Testis (tissue), 3 donors: ENCODE data around the gene FAM241B. TPM values are rescaled to one million over a fixed set of nuclear protein-coding genes. Genes with fewer than 3 reads are reported as not detected.

Experiments
- DNase-seq: peaks from one replicate; pipeline ENCODE4 v3.0.0-alpha.2; 2019
- H3K27ac ChIP-seq, 2 donors: fragments of 200-600 bp; sonication (generic); one replicate each; pipeline ENCODE4 v1.5.1; 2019
- H3K27me3 ChIP-seq: fragments of 200-600 bp; sonication (generic); one replicate; pipeline ENCODE4 v1.5.1; 2019
- H3K36me3 ChIP-seq: fragments of 200-600 bp; sonication (generic); one replicate; pipeline ENCODE4 v1.5.1; 2017; ENCODE audit warnings: low read depth; ENCODE audit errors: missing control alignments
- H3K4me1 ChIP-seq: fragments of 200-600 bp; sonication (generic); one replicate; pipeline ENCODE4 v1.5.1; 2019
- H3K4me3 ChIP-seq, 2 donors: fragments of 200-600 bp; sonication (generic); one replicate each; pipeline ENCODE4 v1.5.1; 2017 to 2019
- H3K9me3 ChIP-seq: fragments of 200-600 bp; sonication (generic); one replicate; pipeline ENCODE4 v1.5.1; 2017
- POLR2A ChIP-seq: fragments of 450-650 bp; IDR thresholded peaks from one replicate; pipeline ENCODE4 v1.6.1; 2017; ENCODE audit warnings: antibody characterized with exemption, mild to moderate bottlenecking, moderate library complexity
- WGBS, 2 donors: methylation state at CpG; one replicate each; pipeline ENCODE4 v1.1.5; 2018; 5-methylcytosine and 5-hydroxymethylcytosine counted together
- intact Hi-C: fragments of 100-400 bp; cut with DNase I; formaldehyde crosslinking; loops from one replicate; pipeline ENCODE4 v1.15.1; 2023; ENCODE audit warnings: low total_unique reads
- polyA plus RNA-seq: library from polyadenylated mRNA; stranded (reverse); fragments of 350-450 nt; fragmentation: Illumina TruSeq; extraction: RNeasy Lipid Tissue Mini Kit (QIAGEN cat#74804); gene quantifications from one replicate; pipeline ENCODE4 v1.2.3, GENCODE V29; 2014; ENCODE audit warnings: low read depth, low replicate concordance; ENCODE audit not compliant: insufficient read depth
- total RNA-seq, 2 donors: library from RNA; depleted of rRNA; stranded (reverse); fragments of >200 nt; gene quantifications; one replicate each; pipeline ENCODE4 v1.2.3, GENCODE V29; 2016
- TF ChIP-seq, protein P1 (sequence below), 3 experiments: fragments of 450-650 bp in 2 of 3; fragments of 200-600 bp in 1 of 3; sonication (generic) in 1 of 3; IDR thresholded peaks; one replicate each; pipeline ENCODE4 v1.5.1; 2016 to 2019; ENCODE audit warnings: antibody characterized with exemption in 3 of 3, mild to moderate bottlenecking in 2 of 3, moderate library complexity in 1 of 3

FAM241B gene
- total and polyA plus RNA-seq, 3 donors from 2014 or later, result 11.6 to 22.8 (median 17.6) TPM

DNA sequence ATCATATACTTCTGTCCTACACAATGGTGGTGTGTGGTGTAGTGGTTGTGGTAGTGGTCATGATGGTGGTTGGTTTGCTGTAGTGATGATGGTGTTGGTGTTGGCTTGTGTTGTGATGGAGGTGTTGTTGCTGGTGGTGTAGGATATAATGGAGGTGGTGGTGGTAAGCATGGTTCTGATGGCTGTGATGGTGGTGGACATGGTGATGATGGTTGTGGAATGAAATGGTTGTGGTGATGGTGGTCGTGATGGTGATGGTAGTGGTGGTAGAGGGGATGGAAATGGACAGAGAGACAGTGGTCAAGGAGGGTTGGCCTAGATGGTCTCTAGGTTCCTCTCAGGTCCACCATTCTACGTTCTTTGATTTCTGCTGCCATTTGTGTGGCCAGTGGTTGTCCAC lies 44.7 kb downstream of the FAM241B start:
- no peak for DNase-seq
- H3K27me3 ChIP-seq, result no peaks in the 10 kb centered on the region
- H3K36me3 ChIP-seq, result no peaks in the 10 kb centered on the region
- intact Hi-C loops, result no loop called here
- H3K27ac ChIP-seq, result no peak overlapping the region
- TF ChIP-seq, protein P1, sequence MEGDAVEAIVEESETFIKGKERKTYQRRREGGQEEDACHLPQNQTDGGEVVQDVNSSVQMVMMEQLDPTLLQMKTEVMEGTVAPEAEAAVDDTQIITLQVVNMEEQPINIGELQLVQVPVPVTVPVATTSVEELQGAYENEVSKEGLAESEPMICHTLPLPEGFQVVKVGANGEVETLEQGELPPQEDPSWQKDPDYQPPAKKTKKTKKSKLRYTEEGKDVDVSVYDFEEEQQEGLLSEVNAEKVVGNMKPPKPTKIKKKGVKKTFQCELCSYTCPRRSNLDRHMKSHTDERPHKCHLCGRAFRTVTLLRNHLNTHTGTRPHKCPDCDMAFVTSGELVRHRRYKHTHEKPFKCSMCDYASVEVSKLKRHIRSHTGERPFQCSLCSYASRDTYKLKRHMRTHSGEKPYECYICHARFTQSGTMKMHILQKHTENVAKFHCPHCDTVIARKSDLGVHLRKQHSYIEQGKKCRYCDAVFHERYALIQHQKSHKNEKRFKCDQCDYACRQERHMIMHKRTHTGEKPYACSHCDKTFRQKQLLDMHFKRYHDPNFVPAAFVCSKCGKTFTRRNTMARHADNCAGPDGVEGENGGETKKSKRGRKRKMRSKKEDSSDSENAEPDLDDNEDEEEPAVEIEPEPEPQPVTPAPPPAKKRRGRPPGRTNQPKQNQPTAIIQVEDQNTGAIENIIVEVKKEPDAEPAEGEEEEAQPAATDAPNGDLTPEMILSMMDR (IDR thresholded peaks at IDR 0.05), result no peak
- TF ChIP-seq POLR2A, result no peak
- 87 to 91% methylated on average over 2 of the region's 2 CpGs for WGBS, 2 donors
- no peaks in the 10 kb centered on the region for H3K4me1 ChIP-seq
- no peaks in the 10 kb centered on the region for H3K9me3 ChIP-seq
- H3K4me3 ChIP-seq, result no peak overlapping the region

DNA sequence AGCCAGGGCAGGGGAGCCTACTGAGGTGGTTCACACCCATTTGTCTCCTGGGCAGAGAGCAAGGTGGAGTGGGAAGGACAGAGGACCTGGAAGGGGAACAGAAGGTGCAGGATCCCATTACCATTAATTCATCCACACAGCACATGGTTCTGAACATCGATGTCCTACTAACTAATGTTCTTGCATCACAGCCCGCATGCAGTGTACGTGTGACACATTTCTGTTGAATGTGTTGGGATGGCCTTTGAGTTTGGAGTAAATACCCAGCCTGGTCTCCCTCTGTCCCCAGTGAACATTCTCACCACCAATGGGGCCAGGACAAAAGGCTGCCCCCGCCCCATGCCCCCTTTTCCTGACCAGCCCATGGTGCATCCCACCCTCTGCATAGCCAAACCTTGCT lies 46.3 kb downstream of the FAM241B start:
- H3K9me3 ChIP-seq, result no peaks in the 10 kb centered on the region
- intact Hi-C loops, result no loop called here
- H3K27ac ChIP-seq, result no peak overlapping the region
- H3K4me3 ChIP-seq, result no peak overlapping the region
- H3K27me3 ChIP-seq, result no peaks in the 10 kb centered on the region
- whole genome bisulfite sequencing, 2 donors, result 89 to 100% methylated on average over 3 to 4 of the region's 4 CpGs
- no peak for DNase-seq
- no peak for TF ChIP-seq POLR2A
- TF ChIP-seq, protein P1 (IDR thresholded peaks at IDR 0.05), result no peak
- no peaks in the 10 kb centered on the region for H3K4me1 ChIP-seq
- H3K36me3 ChIP-seq, result no peaks in the 10 kb centered on the region

DNA sequence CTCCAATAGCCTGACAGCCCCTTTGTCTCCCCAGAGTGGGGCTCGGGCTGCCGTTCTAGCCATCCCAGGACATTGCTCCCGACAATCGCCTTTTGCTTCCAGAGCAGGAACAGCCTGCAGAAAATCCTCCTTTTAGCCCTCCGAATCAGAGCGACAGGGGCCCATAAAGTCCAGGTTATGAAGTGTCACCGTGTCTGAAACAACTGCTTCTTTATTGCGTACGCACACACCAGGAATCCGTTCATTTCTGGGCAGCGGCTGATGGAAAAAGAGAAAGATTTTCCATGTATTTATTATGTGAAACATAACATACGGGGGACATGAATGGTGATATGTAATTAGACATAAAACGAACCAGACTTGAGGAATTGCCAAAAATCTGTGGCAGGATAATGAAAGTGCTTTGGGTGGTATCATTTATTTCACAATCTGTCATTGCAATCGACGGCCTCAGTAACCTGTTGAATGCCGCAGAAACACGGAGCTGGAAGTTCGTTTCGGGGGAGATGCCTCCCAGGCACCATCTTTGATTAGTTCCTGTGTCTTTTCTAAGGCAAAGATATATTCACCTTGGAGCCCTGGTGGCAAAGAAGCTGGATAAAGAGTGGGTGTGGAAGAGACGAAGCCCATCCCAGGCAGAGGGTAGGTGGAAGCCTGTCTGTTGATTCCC lies 48.1 kb downstream of the FAM241B start:
- DNase-seq, result no peak
- Histone ChIP-seq H3K27ac (no peak overlapping the region), H3K36me3 (no peaks in the 10 kb centered on the region), H3K4me3 (no peak overlapping the region), H3K9me3 (no peaks in the 10 kb centered on the region), H3K4me1 (no peaks in the 10 kb centered on the region), H3K27me3 (no peaks in the 10 kb centered on the region)
- 80 to 85% methylated on average over 20 of the region's 20 CpGs for WGBS, 2 donors
- intact Hi-C loops, result no loop called here
- no peak for TF ChIP-seq POLR2A
- TF ChIP-seq, protein P1 (IDR thresholded peaks at IDR 0.05), result no peak

DNA sequence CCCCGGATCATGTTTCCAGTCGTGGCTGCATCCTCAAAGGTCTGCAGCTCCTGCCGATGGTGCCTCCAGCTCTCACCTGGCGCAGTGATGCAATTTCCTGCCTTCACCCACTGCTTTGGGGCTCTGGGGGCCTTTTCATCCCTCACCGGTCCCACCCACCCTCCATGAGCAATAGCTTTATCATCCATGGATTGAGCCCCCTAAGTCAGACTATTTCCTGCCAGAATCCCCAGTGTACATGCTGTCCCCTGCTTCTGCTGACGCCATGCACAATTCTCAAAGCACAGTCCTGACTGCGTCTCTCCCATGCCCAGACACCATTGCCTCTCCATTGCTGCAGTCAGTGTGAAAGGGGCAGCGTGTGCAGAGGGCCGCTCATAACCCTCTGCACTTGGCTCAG lies 49.7 kb downstream of the FAM241B start:
- intact Hi-C loops, result no loop called here
- Histone ChIP-seq H3K4me3 (no peak overlapping the region), H3K27me3 (no peaks in the 10 kb centered on the region), H3K27ac (no peak overlapping the region), H3K4me1 (peaks cover 4% of the 10 kb centered on the region), H3K36me3 (no peaks in the 10 kb centered on the region), H3K9me3 (no peaks in the 10 kb centered on the region)
- no peak for TF ChIP-seq POLR2A
- TF ChIP-seq, protein P1 (IDR thresholded peaks at IDR 0.05), result no peak
- no peak for DNase-seq
- WGBS, 2 donors, result 72 to 84% methylated on average over 9 of the region's 9 CpGs

DNA sequence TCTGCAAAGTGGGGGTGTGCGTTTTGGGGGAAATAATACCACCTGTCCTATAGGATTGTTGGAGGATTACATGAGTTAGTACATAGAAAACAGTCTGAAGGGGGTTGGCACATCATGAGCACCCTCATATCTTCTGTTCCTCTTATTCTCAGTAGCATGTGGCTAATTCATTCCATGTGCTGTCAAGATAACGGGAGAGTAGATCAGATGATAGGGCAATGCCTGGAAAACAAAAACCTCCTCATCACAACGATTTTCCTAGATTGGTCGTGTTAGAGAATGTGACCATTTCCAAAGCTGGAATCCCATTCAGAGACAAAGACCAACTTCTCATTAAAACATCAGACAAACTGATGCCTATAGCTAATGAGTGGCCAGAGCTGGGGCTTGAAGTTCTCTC lies 50.6 kb downstream of the FAM241B start:
- no peak overlapping the region for H3K4me3 ChIP-seq
- intact Hi-C loops, result no loop called here
- peaks cover 4% of the 10 kb centered on the region for H3K4me1 ChIP-seq
- no peaks in the 10 kb centered on the region for H3K27me3 ChIP-seq
- no peak overlapping the region for H3K27ac ChIP-seq
- no peaks in the 10 kb centered on the region for H3K36me3 ChIP-seq
- TF ChIP-seq, protein P1 (IDR thresholded peaks at IDR 0.05), result no peak
- no peak for TF ChIP-seq POLR2A
- DNase-seq, result no peak
- H3K9me3 ChIP-seq, result no peaks in the 10 kb centered on the region
- 74 to 76% methylated on average over 4 of the region's 4 CpGs for whole genome bisulfite sequencing, 2 donors
